ENCODE data around the gene MCM5.

The MCM5 gene

GRCh38 chr22:35448523-35448922 lies 48.6 kb downstream of the MCM5 start:
- no peak for DNase-seq
- H3K4me3 ChIP-seq (ENCODE audit: low read depth, low read length): no peak overlapping the region
- H3K36me3 ChIP-seq: peaks cover 7% of the 10 kb centered on the region
- H3K27me3 ChIP-seq (ENCODE audit: insufficient read depth, low read depth, severe bottlenecking): no peaks in the 10 kb centered on the region
- no peak overlapping the region for H3K27ac ChIP-seq
- H3K9me3 ChIP-seq (ENCODE audit: severe bottlenecking): no peaks in the 10 kb centered on the region
- no peak for TF ChIP-seq CTCF (IDR thresholded peaks at IDR 0.05; ENCODE audit: low read depth, low read length)

- Histone ChIP-seq H3K4me3 (ENCODE audit: low read depth, low read length) (no peak overlapping the region), H3K27ac (no peak overlapping the region), H3K36me3 (peaks cover 7% of the 10 kb centered on the region), H3K27me3 (ENCODE audit: insufficient read depth, low read depth, severe bottlenecking) (no peaks in the 10 kb centered on the region), H3K9me3 (ENCODE audit: severe bottlenecking) (no peaks in the 10 kb centered on the region)
- DNase-seq: no peak
- TF ChIP-seq CTCF (IDR thresholded peaks at IDR 0.05; ENCODE audit: low read depth, low read length): no peak
These were observed 50.1 kb downstream of the MCM5 start for GRCh38 chr22:35449829-35450689.

GRCh38 chr22:35450824-35451569 lies 51.1 kb downstream of the MCM5 start:
- Histone ChIP-seq H3K4me3 (ENCODE audit: low read depth, low read length) (no peak overlapping the region), H3K36me3 (peaks cover 7% of the 10 kb centered on the region), H3K27me3 (ENCODE audit: insufficient read depth, low read depth, severe bottlenecking) (no peaks in the 10 kb centered on the region), H3K9me3 (ENCODE audit: severe bottlenecking) (no peaks in the 10 kb centered on the region), H3K27ac (no peak overlapping the region)
- no peak for TF ChIP-seq CTCF (IDR thresholded peaks at IDR 0.05; ENCODE audit: low read depth, low read length)
- no peak for DNase-seq

GRCh38 chr22:35451592-35451991 lies 51.7 kb downstream of the MCM5 start:
- Histone ChIP-seq H3K27me3 (ENCODE audit: insufficient read depth, low read depth, severe bottlenecking) (no peaks in the 10 kb centered on the region), H3K27ac (no peak overlapping the region), H3K4me3 (ENCODE audit: low read depth, low read length) (no peak overlapping the region), H3K36me3 (peaks cover 7% of the 10 kb centered on the region), H3K9me3 (ENCODE audit: severe bottlenecking) (no peaks in the 10 kb centered on the region)
- TF ChIP-seq CTCF (IDR thresholded peaks at IDR 0.05; ENCODE audit: low read depth, low read length): no peak
- no peak for DNase-seq

GRCh38 chr22:35452351-35452781 lies 52.4 kb downstream of the MCM5 start:
- Histone ChIP-seq H3K4me3 (ENCODE audit: low read depth, low read length) (no peak overlapping the region), H3K36me3 (peaks cover 7% of the 10 kb centered on the region), H3K27me3 (ENCODE audit: insufficient read depth, low read depth, severe bottlenecking) (no peaks in the 10 kb centered on the region), H3K9me3 (ENCODE audit: severe bottlenecking) (no peaks in the 10 kb centered on the region), H3K27ac (no peak overlapping the region)
- DNase-seq: no peak
- no peak for TF ChIP-seq CTCF (IDR thresholded peaks at IDR 0.05; ENCODE audit: low read depth, low read length)

All from WERI-Rb-1 (cell line).